NCI-H82 (cell line): Measurements from ENCODE around the gene CAPN11.
A peak's percentile ranks its signal among the peaks of the same experiment; 100 is the strongest.

ENCODE experiments used
- DNase-seq: peaks from one replicate; lab custom pipeline; 2025; lab: John Stamatoyannopoulos, UW

The CAPN11 gene

DNA sequence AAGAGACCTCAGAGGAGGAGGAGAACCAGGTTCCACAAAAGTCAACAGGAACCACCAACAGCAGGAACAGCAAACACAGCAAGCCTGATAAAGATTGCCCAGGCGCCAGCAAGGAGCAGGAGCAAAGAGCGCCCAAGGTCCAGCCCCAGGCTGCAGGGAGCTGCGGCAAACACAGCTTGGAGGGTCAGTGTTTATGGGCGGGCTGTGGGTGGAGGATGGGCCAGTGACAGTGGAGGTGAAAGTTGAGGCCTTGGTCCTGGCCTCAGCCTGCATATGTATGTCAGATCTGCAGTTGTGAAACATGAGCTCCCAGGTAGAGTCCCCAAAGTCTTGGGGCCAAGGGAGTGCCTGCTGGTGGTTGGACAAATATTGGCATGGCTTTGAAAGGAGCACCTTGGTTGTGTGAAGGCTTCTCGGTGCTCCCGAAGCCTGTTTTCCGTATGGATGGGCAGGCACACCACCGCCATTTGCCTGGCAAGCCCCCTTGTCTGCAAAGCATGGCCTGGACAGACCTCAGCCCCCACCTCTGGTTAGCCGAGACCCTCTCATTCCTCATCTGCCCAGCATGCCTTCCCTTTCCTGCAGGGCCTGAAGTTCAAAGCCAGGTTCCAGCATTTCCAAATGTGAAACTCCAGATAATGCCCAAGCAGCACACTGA lies 2.0 kb upstream of the CAPN11 start:
- DNase-seq = no peak

DNA sequence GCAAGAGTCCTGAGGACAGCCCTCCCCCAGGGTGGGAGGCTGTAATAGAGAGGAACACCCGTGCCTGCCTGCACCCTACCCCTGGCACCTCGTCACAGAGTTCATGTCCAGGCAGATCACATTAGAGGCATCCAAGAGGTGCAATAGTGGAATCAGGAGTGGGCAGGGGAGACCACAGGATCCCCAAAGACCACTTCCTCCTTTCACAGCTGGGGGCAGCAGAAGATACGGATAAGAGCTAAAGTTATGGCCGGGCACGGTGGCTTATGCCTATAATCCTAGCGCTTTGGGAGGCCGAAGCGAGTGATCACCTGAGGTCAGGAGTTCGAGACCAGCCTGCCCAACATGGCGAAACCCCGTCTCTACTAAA lies 1.5 kb upstream of the CAPN11 start:
- DNase-seq = peak; percentile 28

DNA sequence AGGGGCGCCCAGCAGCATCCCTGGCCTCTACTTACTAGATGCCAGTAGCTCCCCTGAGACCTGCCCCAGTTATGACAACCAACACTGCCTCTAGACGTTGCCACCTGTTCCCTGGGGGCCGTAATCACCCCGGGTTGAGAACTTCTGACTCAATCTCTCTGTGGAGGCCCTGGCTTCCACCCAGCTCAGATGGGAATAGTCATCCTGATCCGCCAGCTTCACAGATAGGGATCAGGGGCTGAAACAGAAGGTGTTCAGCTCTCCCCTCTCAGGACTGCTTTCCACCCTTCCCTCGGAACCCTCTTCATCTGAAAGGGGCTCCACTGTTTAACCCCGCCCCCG lies 3.3 kb downstream of the CAPN11 start:
- DNase-seq = peak; percentile 32

DNA sequence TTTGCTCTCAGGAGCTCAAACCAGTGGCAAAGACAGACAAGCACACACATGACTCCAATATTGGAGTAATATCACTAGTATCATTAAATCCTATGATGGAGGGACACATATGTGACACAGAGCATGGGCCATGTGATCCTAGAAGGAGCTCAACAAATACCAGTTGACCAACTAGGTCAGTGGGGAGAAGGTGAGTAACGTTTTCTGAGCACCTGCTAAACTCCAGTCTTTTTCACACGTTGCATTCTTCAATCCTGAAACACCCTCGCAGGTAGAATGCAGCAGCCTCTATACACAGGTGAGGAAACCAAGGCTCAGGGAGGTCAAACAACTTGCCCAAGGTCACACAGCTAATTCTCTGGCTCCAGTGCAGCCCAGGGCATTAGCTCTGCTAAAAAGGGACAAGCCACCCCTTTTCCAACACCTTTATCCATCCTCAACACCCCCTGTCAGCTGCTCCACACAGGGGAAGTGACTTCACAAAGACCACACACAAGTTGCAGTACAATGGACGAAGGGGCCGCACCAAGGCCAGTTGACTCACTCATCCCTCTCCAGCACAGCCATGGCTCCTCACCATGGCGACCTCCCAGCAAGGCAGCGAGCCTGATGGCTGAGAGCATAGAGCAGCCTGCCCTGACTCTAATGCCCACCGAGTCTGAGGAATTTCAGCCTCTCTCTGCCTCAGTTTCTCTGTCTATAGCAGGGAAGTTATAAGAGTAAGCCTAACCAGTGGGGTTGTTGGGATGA lies 4.4 kb downstream of the CAPN11 start:
- no peak for DNase-seq

DNA sequence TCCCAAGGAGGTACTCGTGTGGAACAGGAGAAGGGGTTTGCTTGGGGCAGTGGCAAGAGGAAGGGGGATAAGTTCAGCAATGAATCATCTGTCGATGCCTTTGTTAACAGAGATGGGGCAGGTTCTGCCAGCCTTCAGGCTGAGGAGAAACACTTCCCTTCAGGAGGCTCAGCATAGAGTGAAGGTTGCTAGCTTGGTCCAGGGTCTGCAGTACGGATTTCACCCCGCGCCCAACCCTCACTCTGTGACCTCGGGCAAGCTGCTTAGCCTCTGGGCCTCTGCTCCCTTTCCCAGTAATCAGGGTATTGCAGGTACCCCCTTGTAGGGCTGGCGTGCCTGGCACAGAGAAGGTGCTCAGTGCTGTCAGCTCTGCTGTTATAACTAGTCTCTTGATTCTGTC lies 7.5 kb downstream of the CAPN11 start:
- no peak for DNase-seq

DNA sequence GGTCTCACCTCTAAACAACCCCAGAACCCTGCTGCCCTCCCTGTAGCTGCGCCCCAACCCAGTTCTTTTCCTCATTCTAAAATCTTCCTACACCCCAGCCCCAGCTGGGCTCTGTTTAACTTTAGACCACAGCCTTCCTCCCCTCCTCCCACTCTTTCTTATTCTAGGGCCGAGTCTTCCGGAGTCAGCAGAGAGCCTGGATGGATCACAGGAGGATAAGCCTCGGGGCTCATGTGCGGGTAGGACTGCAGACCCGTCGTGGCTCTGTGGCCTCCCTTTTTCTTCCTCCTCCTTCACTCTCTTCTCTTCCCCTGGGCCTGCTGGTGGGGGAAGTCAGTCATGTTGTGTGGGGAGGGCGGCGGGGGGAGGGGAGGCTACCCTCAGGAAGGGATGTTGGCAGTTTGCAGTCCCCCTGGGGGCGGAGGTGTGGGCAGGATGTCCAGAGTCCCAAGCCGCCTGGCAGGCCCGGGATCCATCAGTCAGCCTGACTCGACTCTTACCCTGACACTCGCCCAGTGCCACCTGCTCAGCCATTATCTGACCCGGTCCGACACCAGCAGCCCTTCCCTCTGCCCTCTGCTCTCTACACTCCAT lies 8.1 kb downstream of the CAPN11 start:
- DNase-seq = peak; percentile 25

DNA sequence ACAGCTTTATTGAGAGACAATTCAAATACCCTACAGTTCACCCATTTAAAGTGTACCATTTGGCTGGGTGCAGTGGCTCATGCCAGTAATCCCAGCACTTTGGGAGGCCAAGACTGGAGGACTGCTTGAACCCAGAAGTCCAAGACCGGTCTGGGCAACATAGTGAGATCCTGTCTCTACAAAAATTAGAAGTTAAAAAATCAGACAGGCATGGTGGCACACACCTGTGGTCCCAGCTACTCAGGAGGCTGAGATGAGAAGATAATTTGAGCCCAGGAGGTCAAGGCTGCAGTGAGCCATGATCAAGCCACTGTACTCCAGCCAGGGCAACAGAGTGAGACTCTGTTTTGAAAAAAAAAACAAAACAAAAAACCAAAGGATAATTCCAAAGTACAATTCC lies 8.9 kb downstream of the CAPN11 start:
- DNase-seq = no peak

DNA sequence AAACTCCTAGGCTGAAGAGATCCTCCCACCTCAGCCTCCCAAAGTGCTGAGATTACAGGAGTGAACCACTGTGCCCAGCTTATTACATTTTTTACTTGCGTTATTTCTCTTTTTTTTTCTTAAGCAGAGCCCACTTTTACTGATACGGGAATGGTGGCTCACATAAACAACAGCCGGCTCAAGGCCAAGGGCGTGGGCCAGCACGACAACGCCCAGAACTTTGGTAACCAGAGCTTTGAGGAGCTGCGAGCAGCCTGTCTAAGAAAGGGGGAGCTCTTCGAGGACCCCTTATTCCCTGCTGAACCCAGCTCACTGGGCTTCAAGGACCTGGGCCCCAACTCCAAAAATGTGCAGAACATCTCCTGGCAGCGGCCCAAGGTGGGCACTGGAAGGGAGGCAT lies 10.5 kb downstream of the CAPN11 start:
- no peak for DNase-seq

DNA sequence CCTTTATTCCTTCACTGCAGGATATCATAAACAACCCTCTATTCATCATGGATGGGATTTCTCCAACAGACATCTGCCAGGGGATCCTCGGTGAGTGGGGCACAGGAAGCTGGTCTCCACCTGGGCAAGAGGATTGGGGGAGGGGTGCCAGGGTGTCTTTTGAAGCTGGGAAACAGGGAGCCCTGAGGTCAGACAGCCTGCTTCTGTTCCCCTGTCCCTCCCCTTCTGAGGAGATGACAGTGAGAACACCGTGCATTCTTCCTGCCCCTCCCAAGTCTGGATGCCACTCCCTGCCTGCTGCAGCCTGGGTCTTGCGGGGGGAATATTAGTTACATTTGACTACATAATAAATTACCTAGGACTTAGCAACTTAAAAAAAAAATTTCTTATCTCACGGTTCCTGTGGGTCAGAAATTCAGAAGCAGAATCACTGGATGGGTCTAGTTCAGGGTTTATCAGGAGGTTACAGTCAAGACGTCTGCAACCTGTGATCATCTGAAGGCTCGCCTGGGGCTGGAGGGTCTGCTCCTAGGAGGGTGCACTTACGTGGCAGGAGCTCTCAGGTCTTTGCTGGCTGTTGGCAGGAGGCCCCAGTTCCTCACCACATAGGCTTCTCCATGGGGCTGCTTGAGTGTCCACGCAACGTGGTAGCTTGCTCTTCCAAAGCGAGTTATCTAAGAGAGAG lies 11.4 kb downstream of the CAPN11 start:
- DNase-seq = no peak

DNA sequence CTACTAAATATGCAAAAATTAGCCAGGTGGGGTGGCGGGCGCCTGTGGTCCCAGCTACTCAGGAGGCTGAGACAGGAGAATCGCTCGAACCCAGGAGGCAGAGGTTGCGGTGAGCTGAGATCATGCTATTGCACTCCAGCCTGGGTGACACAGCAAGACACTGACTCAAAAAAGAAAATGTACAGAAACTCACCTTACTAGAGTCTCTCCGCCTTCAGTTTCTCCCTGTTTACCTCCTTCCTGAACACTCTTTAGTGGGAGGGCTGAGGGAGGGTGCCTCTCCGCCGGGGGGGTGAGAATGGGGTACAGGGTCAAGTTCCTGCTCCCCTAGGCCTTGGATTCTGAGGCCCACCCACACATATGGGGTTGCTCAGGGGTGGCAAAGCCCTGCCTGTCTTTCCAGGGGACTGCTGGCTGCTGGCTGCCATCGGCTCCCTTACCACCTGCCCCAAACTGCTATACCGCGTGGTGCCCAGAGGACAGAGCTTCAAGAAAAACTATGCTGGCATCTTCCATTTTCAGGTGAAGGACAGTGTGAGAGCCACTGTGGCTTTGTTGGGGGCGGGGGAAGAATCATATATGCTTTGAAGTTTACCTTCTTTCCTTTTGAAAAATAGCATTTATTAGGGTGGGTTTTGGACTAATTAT lies 13.4 kb downstream of the CAPN11 start:
- DNase-seq = no peak

DNA sequence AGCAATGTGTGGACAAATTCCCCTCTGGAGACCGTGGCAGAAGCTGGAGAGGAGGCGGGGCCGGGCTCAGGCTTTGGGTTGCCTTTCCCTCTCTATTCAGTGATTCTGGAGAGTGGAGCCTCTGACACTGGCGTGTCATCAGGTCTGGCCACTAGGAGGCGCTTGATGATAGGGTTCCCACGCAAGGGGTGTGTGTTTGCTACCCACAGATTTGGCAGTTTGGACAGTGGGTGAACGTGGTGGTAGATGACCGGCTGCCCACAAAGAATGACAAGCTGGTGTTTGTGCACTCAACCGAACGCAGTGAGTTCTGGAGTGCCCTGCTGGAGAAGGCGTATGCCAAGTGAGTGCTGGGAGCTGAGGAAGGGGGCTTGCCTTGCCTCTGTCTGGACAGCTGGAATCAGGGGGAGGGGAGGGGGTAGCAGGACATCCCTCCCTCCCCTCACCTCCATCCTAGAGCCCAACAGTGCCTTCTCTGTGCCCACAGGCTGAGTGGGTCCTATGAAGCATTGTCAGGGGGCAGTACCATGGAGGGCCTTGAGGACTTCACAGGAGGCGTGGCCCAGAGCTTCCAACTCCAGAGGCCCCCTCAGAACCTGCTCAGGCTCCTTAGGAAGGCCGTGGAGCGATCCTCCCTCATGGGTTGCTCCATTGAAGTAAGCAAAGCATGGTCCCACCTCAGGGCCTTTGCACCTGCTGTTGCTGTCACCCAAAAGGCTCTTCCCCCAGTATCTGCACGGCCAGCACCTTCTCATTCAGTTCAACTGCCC lies 14.3 kb downstream of the CAPN11 start:
- peak; percentile 93 for DNase-seq

DNA sequence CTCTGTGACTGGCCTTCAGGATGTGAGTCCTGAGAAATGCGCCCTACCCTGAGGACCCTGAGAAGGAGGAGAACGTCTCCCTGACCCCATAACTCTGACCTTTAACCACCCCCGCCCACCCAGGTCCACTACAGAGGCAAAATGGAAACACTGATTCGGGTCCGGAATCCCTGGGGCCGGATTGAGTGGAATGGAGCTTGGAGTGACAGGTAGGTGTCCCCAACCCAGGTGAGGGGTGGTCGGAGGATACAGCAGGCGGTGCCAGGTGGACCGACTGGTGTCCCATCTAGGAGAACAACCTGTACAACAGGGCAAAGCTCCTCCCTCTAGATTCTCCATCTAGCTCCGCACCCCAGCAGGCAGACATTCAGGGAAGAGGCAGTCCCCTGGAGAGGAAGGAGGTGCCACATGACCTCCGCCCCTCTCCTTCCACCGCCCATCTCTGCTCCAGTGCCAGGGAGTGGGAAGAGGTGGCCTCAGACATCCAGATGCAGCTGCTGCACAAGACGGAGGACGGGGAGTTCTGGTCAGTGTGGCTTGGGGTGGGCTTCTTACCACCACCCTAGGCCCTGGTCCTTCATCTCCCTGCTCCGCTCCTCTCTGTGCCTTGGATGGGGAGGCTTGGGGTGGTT lies 17.6 kb downstream of the CAPN11 start:
- DNase-seq = no peak

DNA sequence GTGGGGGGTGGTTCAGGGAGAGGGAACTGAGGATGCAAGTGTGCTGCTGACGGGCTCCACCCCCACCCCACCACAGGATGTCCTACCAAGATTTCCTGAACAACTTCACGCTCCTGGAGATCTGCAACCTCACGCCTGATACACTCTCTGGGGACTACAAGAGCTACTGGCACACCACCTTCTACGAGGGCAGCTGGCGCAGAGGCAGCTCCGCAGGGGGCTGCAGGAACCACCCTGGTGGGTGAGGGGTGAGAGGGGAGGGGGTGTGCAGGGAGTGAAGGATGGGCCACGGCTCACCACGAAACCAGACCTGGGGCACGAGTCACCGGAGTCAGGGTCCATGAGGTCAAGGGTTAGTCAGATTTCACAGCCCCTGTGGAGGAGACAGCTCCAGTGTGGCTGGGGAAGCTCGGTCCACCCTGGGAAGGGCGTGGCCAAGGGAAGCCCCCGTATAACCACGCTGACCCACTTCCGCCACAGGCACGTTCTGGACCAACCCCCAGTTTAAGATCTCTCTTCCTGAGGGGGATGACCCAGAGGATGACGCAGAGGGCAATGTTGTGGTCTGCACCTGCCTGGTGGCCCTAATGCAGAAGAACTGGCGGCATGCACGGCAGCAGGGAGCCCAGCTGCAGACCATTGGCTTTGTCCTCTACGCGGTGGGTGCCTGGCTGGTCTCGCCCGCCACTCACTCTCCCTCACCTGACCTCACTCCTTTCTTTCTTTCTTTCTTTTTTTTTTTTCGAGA lies 18.3 kb downstream of the CAPN11 start:
- DNase-seq = no peak

DNA sequence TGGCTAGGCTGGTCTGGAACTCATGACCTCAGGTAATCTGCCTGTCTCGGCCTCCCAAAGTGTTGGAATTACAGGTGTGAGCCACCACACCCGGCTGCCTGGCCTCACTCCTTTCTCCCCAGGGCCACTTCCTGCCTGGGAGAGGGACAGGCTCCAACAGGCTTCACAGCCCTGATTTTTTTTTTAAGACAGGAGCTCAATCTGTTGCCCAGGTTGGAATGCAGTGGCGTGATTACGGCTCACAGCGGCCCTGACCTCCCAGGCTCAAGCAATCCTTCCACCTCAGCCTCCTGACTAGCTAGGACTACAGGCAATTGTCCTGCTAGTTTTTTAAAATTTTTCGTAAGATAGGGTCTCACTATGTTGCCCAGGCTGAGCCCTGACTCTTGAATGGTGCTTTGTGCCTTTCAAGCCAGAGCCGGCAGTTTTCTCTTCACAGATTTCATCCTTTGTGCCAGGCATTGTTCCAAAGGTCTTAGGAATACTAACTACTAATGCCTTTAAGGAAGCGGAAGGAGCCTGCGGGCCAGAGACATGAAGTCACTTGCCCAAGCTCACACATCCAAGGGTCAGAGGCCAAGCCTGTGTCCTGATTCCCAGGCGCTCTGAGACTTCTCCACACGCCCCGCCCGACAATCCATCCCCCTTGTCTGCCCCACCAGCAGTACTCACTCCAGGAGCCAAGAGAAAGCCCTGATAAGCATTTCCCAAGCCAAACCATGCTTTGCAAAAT lies 19.2 kb downstream of the CAPN11 start:
- no peak for DNase-seq

DNA sequence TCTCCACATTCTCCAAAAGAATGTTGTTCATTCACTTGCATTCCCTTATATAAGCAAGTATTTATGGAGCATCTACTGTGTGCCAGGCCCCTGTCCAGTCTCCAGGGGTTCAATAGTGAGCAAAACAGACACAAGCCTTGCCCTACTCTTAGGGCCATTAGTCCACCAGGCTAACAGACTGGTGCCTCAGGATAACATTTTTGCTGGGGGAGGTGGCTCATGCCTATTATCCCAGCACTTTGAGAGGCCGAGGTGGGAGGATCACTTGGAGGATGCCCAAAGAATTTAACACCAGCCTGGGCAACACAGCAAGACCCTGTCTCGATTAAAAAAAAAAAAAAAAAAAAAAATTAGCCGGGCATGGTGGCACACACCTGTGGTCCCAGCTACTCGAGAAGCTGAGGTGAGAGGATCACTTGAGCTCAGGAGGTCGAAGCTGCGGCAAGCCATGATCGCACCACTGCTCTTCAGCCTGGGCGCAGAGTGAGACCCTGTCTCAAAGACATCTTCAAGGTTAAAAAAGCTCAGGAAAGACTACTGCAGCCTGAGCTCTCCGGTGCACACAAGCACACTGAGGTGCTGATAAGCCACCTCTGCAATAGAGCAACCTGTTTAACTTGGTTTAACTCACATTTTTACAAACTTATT lies 19.9 kb downstream of the CAPN11 start:
- DNase-seq = no peak

DNA sequence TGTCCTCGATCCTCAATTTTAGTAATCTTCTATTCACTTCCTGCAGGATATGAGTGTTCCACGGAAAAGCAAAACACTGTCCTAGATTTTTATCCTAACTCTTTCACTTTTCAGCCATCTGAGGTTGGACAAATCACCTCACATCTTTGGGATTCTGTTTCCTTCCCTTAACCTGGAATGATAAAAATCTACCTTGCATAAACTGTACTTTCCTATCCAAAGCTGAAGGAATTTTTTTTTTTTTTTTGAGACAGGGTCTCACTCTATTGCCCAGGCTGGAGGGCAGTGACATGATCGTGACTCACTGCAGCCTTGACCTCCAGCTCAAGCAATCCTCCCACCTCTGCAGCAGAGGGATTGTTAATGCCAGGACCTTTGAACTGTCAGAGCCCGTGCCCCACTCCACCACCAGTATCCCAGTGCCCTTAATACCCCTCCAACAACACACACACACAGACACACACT lies 20.5 kb downstream of the CAPN11 start:
- DNase-seq = no peak

DNA sequence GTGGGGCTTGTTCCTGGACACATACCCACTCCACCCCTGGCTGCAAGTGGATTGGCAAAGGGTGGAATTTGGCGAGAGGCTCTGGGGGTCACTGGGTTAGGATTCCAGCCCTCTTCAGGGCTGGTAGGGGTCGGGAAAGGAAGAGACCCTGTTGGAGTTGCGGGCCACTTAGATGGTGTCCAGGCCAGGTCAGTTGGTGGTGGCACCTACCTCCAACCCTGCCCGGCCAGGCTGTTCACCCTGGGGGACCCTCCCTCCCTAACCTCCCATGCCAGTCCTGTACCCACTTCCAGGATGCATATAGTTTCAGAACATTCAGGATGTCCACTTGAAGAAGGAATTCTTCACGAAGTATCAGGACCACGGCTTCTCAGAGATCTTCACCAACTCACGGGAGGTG lies 21.0 kb downstream of the CAPN11 start:
- no peak for DNase-seq

DNA sequence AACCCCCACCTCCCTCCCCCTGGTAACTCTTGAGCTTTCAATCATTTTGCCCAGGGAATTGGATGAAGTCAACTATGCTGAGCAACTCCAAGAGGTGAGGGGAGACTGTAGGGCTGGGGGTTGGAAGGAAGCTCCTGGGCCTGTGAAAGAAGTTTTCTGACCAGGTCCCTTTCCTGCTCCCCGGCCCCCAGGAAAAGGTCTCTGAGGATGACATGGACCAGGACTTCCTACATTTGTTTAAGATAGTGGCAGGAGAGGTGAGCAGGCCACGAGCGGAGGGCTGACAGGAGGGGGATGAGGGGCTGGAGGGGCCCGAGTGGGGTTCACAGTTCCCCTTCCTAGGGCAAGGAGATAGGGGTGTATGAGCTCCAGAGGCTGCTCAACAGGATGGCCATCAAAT lies 21.8 kb downstream of the CAPN11 start:
- no peak for DNase-seq

DNA sequence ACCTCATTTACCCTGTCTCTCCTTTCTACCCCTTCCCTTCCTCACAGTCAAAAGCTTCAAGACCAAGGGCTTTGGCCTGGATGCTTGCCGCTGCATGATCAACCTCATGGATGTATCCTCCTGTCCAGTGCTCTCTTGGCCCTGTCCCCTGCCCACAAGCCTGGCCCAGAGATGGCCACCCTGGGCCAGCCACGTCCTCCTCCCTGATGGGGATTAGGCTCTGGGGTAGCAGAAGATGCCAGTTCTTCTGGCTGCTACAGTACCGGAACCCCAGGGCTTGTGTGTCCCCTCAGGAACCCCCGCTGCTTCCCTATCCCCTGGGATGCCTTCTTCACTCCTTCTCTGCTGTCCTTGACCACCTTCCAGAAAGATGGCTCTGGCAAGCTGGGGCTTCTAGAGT lies 22.3 kb downstream of the CAPN11 start:
- no peak for DNase-seq
